HepG2 (cell line): ENCODE data around the gene HIVEP2. TPM values are rescaled to one million over a fixed set of nuclear protein-coding genes. Genes with fewer than 3 reads are reported as not detected.
A peak's percentile ranks its signal among the peaks of the same experiment; 100 is the strongest.

ENCODE experiments used
- GZF1 ChIP-seq: sonication (generic); formaldehyde crosslinking; IDR thresholded peaks from 2 replicates; pipeline ENCODE4 v1.5.1; 2020; ENCODE audit warnings: mild to moderate bottlenecking, missing genetic modification reagents
- HHEX ChIP-seq: IDR thresholded peaks from 2 replicates; pipeline ENCODE4 v1.6.1; 2016; ENCODE audit warnings: control low read depth
- MXI1 ChIP-seq: IDR thresholded peaks from 3 replicates; pipeline ENCODE4 v1.6.1; 2012; ENCODE audit warnings: low read depth, low read length, inconsistent platforms, borderline replicate concordance
- NCOA2 ChIP-seq: sonication (generic); formaldehyde crosslinking; IDR thresholded peaks from 2 replicates; pipeline ENCODE4 v1.8.0; 2022; ENCODE audit warnings: inconsistent platforms
- POLR2AphosphoS5 ChIP-seq: IDR thresholded peaks from 2 replicates; pipeline ENCODE4 v1.6.1; 2012; ENCODE audit warnings: low read depth, low read length
- RBFOX2 ChIP-seq: fragments of 200-400 bp; formaldehyde crosslinking; IDR thresholded peaks from 2 replicates; pipeline ENCODE4 v1.6.1; 2017; ENCODE audit warnings: low read depth, mild to moderate bottlenecking, low read length
- RBM22 ChIP-seq: fragments of 200-400 bp; formaldehyde crosslinking; optimal IDR thresholded peaks from 2 replicates; pipeline ENCODE3; 2017; ENCODE audit warnings: mild to moderate bottlenecking, low read length, moderate library complexity
- SRF ChIP-seq: IDR thresholded peaks from 2 replicates; pipeline ENCODE4 v1.6.1; 2011; ENCODE audit warnings: mild to moderate bottlenecking, low read depth, low read length, moderate library complexity
- TP53 ChIP-seq: sonication (generic); formaldehyde crosslinking; conservative IDR thresholded peaks from 2 replicates; pipeline ENCODE4 v1.4.0; 2020; ENCODE audit warnings: missing genetic modification reagents
- ZNF879 ChIP-seq: sonication (generic); formaldehyde crosslinking; IDR thresholded peaks from 2 replicates; pipeline ENCODE4 v1.8.1; 2023; ENCODE audit warnings: missing genetic modification reagents
- ZNF891 ChIP-seq: sonication (generic); formaldehyde crosslinking; IDR thresholded peaks from 2 replicates; pipeline ENCODE4 v1.5.0; 2020; ENCODE audit warnings: mild to moderate bottlenecking, missing genetic modification reagents
- polyA plus RNA-seq, 8 experiments: library from polyadenylated mRNA; depleted of rRNA in 3 of 8; stranded (reverse) in 7 of 8; unstranded in 1 of 8; fragments of >200 nt; fragmentation: Illumina TruSeq in 4 of 8; extraction: Trizol in 4 of 8; gene quantifications; 2 replicates each; pipeline versions ENCODE4 v1.2.1 to v1.2.3, GENCODE V29; 2011 to 2016; ENCODE audit warnings: low read depth in 4 of 8, missing spikeins in 1 of 8, mixed read lengths in 1 of 8; ENCODE audit not compliant: insufficient read depth in 1 of 8
- total RNA-seq, 5 experiments: library from RNA; depleted of rRNA; stranded (reverse); fragments of >200 nt; fragmentation: Illumina TruSeq; extraction: Trizol; gene quantifications; 2 replicates each; pipeline ENCODE4 v1.2.3, GENCODE V29; 2016; ENCODE audit warnings: low read depth in 1 of 5
- TF ChIP-seq, protein P1 (sequence below): sonication (generic); formaldehyde crosslinking; IDR thresholded peaks from 2 replicates; pipeline ENCODE4 v1.4.0; 2020; ENCODE audit warnings: missing genetic modification reagents; ENCODE audit errors: not compliant biosample characterization
- TF ChIP-seq, protein P2 (sequence below): sonication (generic); formaldehyde crosslinking; IDR thresholded peaks from 2 replicates; pipeline ENCODE4 v1.4.0; 2020; ENCODE audit warnings: missing genetic modification reagents, borderline replicate concordance
- TF ChIP-seq, protein P3 (sequence below): IDR thresholded peaks from 2 replicates; pipeline ENCODE4 v1.6.1; 2012; ENCODE audit warnings: inconsistent platforms
- TF ChIP-seq, protein P4 (sequence below): sonication (generic); formaldehyde crosslinking; IDR thresholded peaks from 2 replicates; pipeline ENCODE4 v1.4.0; 2020; ENCODE audit warnings: missing genetic modification reagents, borderline replicate concordance

Gene HIVEP2
- total and polyA plus RNA-seq, 2 of the 13 experiments (the other 11 are each of a cell fraction or from before 2014, with no cell fraction given), result 3.4 to 12.9 TPM

DNA sequence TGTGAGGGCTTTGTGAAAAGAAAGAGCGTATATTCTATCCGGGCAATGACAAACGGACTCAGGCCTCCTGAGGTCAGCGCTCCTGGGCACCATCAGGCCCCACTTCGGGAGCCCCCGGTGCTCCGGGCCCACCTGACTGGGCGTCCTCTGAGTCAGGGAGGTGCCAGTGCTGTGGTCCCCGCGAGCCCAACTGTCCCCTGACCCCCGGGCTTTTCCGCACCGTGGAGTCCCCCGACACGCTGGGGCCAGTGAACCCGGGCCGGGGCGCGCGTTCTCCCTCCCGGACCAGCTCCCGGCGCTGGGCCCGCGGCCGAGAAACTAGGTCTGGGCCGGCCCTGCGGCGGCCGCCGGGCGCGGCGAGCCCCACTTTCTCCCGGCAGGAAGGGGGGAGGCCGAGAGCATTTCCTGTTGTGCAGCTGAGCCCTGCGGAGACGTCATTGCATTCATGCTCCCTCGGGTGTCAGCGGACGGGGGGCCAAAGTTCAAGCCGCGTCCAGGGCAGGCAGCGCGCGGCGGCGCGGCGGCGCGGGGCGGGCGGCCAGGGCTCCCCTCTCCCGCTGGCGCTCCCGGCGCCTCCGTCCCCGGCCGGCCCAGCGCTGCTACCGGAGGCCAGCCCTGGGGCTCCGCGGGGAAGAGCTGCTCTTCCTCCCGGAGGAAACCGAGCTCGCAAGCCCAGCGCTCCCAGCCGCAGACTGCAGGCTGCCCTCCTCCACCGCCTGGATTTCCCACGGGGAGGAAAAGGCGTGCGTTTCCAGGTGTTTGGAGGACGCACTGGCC, 18.3 kb downstream of the HIVEP2 start (continued):
- no peak for TF ChIP-seq RBM22
- TF ChIP-seq, protein P1, sequence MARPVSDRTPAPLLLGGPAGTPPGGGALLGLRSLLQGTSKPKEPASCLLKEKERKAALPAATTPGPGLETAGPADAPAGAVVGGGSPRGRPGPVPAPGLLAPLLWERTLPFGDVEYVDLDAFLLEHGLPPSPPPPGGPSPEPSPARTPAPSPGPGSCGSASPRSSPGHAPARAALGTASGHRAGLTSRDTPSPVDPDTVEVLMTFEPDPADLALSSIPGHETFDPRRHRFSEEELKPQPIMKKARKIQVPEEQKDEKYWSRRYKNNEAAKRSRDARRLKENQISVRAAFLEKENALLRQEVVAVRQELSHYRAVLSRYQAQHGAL (CRISPR knock-in tag), result peak; percentile 75
- TF ChIP-seq MXI1, result peak; percentile 76; the same call in 2 of the 3 replicates
- TF ChIP-seq, protein P2, sequence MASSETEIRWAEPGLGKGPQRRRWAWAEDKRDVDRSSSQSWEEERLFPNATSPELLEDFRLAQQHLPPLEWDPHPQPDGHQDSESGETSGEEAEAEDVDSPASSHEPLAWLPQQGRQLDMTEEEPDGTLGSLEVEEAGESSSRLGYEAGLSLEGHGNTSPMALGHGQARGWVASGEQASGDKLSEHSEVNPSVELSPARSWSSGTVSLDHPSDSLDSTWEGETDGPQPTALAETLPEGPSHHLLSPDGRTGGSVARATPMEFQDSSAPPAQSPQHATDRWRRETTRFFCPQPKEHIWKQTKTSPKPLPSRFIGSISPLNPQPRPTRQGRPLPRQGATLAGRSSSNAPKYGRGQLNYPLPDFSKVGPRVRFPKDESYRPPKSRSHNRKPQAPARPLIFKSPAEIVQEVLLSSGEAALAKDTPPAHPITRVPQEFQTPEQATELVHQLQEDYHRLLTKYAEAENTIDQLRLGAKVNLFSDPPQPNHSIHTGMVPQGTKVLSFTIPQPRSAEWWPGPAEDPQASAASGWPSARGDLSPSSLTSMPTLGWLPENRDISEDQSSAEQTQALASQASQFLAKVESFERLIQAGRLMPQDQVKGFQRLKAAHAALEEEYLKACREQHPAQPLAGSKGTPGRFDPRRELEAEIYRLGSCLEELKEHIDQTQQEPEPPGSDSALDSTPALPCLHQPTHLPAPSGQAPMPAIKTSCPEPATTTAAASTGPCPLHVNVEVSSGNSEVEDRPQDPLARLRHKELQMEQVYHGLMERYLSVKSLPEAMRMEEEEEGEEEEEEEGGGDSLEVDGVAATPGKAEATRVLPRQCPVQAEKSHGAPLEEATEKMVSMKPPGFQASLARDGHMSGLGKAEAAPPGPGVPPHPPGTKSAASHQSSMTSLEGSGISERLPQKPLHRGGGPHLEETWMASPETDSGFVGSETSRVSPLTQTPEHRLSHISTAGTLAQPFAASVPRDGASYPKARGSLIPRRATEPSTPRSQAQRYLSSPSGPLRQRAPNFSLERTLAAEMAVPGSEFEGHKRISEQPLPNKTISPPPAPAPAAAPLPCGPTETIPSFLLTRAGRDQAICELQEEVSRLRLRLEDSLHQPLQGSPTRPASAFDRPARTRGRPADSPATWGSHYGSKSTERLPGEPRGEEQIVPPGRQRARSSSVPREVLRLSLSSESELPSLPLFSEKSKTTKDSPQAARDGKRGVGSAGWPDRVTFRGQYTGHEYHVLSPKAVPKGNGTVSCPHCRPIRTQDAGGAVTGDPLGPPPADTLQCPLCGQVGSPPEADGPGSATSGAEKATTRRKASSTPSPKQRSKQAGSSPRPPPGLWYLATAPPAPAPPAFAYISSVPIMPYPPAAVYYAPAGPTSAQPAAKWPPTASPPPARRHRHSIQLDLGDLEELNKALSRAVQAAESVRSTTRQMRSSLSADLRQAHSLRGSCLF (CRISPR knock-in tag), result 0 out of 2 replicates have a peak, but pooled peaks have one; percentile 68
- 0 out of 2 replicates have a peak, but pooled peaks have one; percentile 7 for TF ChIP-seq SRF
- peak; percentile 90 for TF ChIP-seq ZNF891 (CRISPR knock-in tag)
- no peak for TF ChIP-seq HHEX (CRISPR knock-in tag)
- peak; percentile 87; the same call in 1 of the 2 replicates for TF ChIP-seq ZNF879 (CRISPR knock-in tag)
- TF ChIP-seq POLR2AphosphoS5, result peak; percentile 84
- TF ChIP-seq GZF1 (CRISPR knock-in tag), result peak; percentile 23; the same call in 1 of the 2 replicates
- TF ChIP-seq, protein P3, sequence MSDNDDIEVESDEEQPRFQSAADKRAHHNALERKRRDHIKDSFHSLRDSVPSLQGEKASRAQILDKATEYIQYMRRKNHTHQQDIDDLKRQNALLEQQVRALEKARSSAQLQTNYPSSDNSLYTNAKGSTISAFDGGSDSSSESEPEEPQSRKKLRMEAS, result peak; percentile 91
- TF ChIP-seq TP53 (CRISPR knock-in tag), result peak; percentile 71; the same call in 1 of the 2 replicates
- TF ChIP-seq NCOA2 (CRISPR knock-in tag), result peak; percentile 71
- peak; percentile 99 for TF ChIP-seq RBFOX2
- TF ChIP-seq, protein P4, sequence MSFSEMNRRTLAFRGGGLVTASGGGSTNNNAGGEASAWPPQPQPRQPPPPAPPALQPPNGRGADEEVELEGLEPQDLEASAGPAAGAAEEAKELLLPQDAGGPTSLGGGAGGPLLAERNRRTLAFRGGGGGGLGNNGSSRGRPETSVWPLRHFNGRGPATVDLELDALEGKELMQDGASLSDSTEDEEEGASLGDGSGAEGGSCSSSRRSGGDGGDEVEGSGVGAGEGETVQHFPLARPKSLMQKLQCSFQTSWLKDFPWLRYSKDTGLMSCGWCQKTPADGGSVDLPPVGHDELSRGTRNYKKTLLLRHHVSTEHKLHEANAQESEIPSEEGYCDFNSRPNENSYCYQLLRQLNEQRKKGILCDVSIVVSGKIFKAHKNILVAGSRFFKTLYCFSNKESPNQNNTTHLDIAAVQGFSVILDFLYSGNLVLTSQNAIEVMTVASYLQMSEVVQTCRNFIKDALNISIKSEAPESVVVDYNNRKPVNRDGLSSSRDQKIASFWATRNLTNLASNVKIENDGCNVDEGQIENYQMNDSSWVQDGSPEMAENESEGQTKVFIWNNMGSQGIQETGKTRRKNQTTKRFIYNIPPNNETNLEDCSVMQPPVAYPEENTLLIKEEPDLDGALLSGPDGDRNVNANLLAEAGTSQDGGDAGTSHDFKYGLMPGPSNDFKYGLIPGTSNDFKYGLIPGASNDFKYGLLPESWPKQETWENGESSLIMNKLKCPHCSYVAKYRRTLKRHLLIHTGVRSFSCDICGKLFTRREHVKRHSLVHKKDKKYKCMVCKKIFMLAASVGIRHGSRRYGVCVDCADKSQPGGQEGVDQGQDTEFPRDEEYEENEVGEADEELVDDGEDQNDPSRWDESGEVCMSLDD (CRISPR knock-in tag), result peak; percentile 92
